ENCODE results near the gene LRRC49. TPM values are rescaled to one million over a fixed set of nuclear protein-coding genes. Genes with fewer than 3 reads are reported as not detected.

The LRRC49 gene
- total RNA-seq, 1 experiment from 2014 or later, result 7.4 TPM

GRCh38 chr15:71088155-71088554 is 195.5 kb downstream of the LRRC49 start:
- ATAC-seq (no peak), DNase-seq (ENCODE audit: low read depth, low spot score) (no peak)
- Histone ChIP-seq H3K27ac (ENCODE audit: low read depth, low read length) (no peak overlapping the region), H3K4me2 (ENCODE audit: low read length) (no peak overlapping the region), H3K9ac (ENCODE audit: low read length) (no peak overlapping the region), H3K79me2 (ENCODE audit: insufficient read depth, low read length) (no peaks in the 10 kb centered on the region), H3K27me3 (ENCODE audit: insufficient read depth, low read length) (no peaks in the 10 kb centered on the region), H3K9me2 (ENCODE audit: insufficient read depth) (no peaks in the 10 kb centered on the region), H4K20me1 (ENCODE audit: insufficient read depth) (no peaks in the 10 kb centered on the region), H3K9me3 (ENCODE audit: control insufficient read depth in 1 of 2, insufficient read depth in 1 of 2, low read depth in 1 of 2, low read length in 2 of 2) (no peaks in the 10 kb centered on the region), H3K36me3 (ENCODE audit: control insufficient read depth in 1 of 2, insufficient read depth in 2 of 2, low read length in 2 of 2) (no peaks in the 10 kb centered on the region), H3K4me3 (replicated peaks in 1 of 2; ENCODE audit: low read depth in 1 of 2, low read length in 2 of 2) (no peak overlapping the region), H3K4me1 (ENCODE audit: control insufficient read depth in 1 of 2, insufficient read depth in 2 of 2, low read length in 2 of 2) (peaks cover 5 to 7% of the 10 kb centered on the region in 2 experiments), H2AFZ (ENCODE audit: low read depth, low read length, poor library complexity, severe bottlenecking) (no peak overlapping the region)
- ChIA-PET CTCF (no interaction called here), POLR2A (no interaction called here), RAD21 (ENCODE audit: low non-redundant PET in 1 of 2, low total read pairs in 2 of 2, uncharacterized antibody in 2 of 2, unreplicated experiment in 2 of 2) (no interaction called here)
- TF ChIP-seq JUND (IDR thresholded peaks at IDR 0.05), result no peak
- TF ChIP-seq POLR2A (IDR thresholded peaks at IDR 0.05; ENCODE audit: borderline replicate concordance, extremely low read depth, insufficient read depth, insufficient read length), result no peak
- TF ChIP-seq SP1 (IDR thresholded peaks at IDR 0.05; ENCODE audit: low read depth), result no peak
- TF ChIP-seq YY1 (IDR thresholded peaks at IDR 0.05; ENCODE audit: extremely low read depth, insufficient replicate concordance, low read depth, low read length), result no peak
- TF ChIP-seq SRF (IDR thresholded peaks at IDR 0.05; ENCODE audit: low read depth), result no peak
- no peak for TF ChIP-seq EZH2phosphoT487 (IDR thresholded peaks at IDR 0.05; ENCODE audit: borderline replicate concordance)
- no peak for TF ChIP-seq TCF7L2 (IDR thresholded peaks at IDR 0.05; ENCODE audit: borderline replicate concordance, extremely low read depth, insufficient read depth, insufficient read length)
- TF ChIP-seq ZNF274 (IDR thresholded peaks at IDR 0.05; ENCODE audit: low read depth, low read length), result no peak
- TF ChIP-seq CBX3 (IDR thresholded peaks at IDR 0.05; ENCODE audit: low read depth), result no peak
- no peak for TF ChIP-seq SIN3A (IDR thresholded peaks at IDR 0.05; ENCODE audit: low read depth)
- TF ChIP-seq CEBPB (IDR thresholded peaks at IDR 0.05; ENCODE audit: low read depth), result no peak
- intact Hi-C loops (cut with micrococcal nuclease), result no loop called here
- BruUV-seq (replicated peaks), result no TSS peak

GRCh38 chr15:71088683-71089082 is 196.1 kb downstream of the LRRC49 start:
- intact Hi-C loops (cut with micrococcal nuclease), result no loop called here
- no peaks in the 10 kb centered on the region for H4K20me1 ChIP-seq (ENCODE audit: insufficient read depth)
- ATAC-seq (no peak), DNase-seq (ENCODE audit: low read depth, low spot score) (no peak)
- no peaks in the 10 kb centered on the region for H3K36me3 ChIP-seq (ENCODE audit: control insufficient read depth in 1 of 2, insufficient read depth in 2 of 2, low read length in 2 of 2)
- POLR2A ChIA-PET, result no interaction called here
- no peaks in the 10 kb centered on the region for H3K79me2 ChIP-seq (ENCODE audit: insufficient read depth, low read length)
- CTCF ChIA-PET, result no interaction called here
- RAD21 ChIA-PET (ENCODE audit: low non-redundant PET in 1 of 2, low total read pairs in 2 of 2, uncharacterized antibody in 2 of 2, unreplicated experiment in 2 of 2), result no interaction called here
- no peaks in the 10 kb centered on the region for H3K9me3 ChIP-seq (ENCODE audit: control insufficient read depth in 1 of 2, insufficient read depth in 1 of 2, low read depth in 1 of 2, low read length in 2 of 2)
- H3K27ac ChIP-seq (ENCODE audit: low read depth, low read length), result no peak overlapping the region
- no TSS peak for BruUV-seq (replicated peaks)
- H3K9ac ChIP-seq (ENCODE audit: low read length), result no peak overlapping the region
- TF ChIP-seq TCF7L2 (IDR thresholded peaks at IDR 0.05; ENCODE audit: borderline replicate concordance, extremely low read depth, insufficient read depth, insufficient read length), result no peak
- TF ChIP-seq CEBPB (IDR thresholded peaks at IDR 0.05; ENCODE audit: low read depth), result no peak
- no peak for TF ChIP-seq REST (IDR thresholded peaks at IDR 0.05; ENCODE audit: low read depth)
- TF ChIP-seq CBX3 (IDR thresholded peaks at IDR 0.05; ENCODE audit: low read depth), result no peak
- TF ChIP-seq CTCF (IDR thresholded peaks at IDR 0.05 in 2 of 3, conservative IDR thresholded peaks at IDR 0.05 in 1 of 3; ENCODE audit: borderline replicate concordance in 1 of 3, insufficient read depth in 1 of 3, low read depth in 2 of 3, low read length in 2 of 3), result no peak
- H3K4me2 ChIP-seq (ENCODE audit: low read length), result no peak overlapping the region
- H3K9me2 ChIP-seq (ENCODE audit: insufficient read depth), result no peaks in the 10 kb centered on the region
- no peaks in the 10 kb centered on the region for H3K27me3 ChIP-seq (ENCODE audit: insufficient read depth, low read length)
- no peak overlapping the region for H3K4me3 ChIP-seq (replicated peaks in 1 of 2; ENCODE audit: low read depth in 1 of 2, low read length in 2 of 2)
- peaks cover 11 to 12% of the 10 kb centered on the region in 2 experiments for H3K4me1 ChIP-seq (ENCODE audit: control insufficient read depth in 1 of 2, insufficient read depth in 2 of 2, low read length in 2 of 2)
- no peak overlapping the region for H2AFZ ChIP-seq (ENCODE audit: low read depth, low read length, poor library complexity, severe bottlenecking)
